Neural cell (in vitro differentiated cells): Measurements from ENCODE around the gene COG2. TPM values are rescaled to one million over a fixed set of nuclear protein-coding genes. Genes with fewer than 3 reads are reported as not detected.

Experiments used
- H2AFZ ChIP-seq: fragments of 200-600, 300-800 bp; sonication (generic), shearing (Covaris generic); 2 replicates; pipeline ENCODE4 v1.6.0; 2014; ENCODE audit warnings: low read depth, mild to moderate bottlenecking, antibody characterized with exemption, low read length, moderate library complexity
- H3F3A ChIP-seq: fragments of 200-600 bp; shearing (Covaris generic); 2 replicates; pipeline ENCODE4 v1.6.1; 2016; ENCODE audit warnings: mild to moderate bottlenecking, moderate library complexity, mixed read lengths, antibody characterized with exemption, low read length; ENCODE audit not compliant: insufficient read depth, poor library complexity, severe bottlenecking
- H3K27ac ChIP-seq: fragments of 200-600, 300-800 bp; sonication (generic), shearing (Covaris generic); 2 replicates; pipeline ENCODE4 v1.5.1; 2014; ENCODE audit warnings: mild to moderate bottlenecking, low read length, moderate library complexity
- H3K27me3 ChIP-seq: fragments of 300-800, 200-600 bp; sonication (generic), shearing (Covaris generic); 2 replicates; pipeline ENCODE4 v1.6.0; 2014; ENCODE audit warnings: mild to moderate bottlenecking, low read depth, low read length, moderate library complexity; ENCODE audit not compliant: insufficient read depth
- H3K36me3 ChIP-seq: fragments of 300-800, 200-600 bp; sonication (generic), shearing (Covaris generic); 2 replicates; pipeline ENCODE4 v1.5.1; 2014; ENCODE audit warnings: mild to moderate bottlenecking, antibody characterized with exemption, low read length, moderate library complexity; ENCODE audit not compliant: insufficient read depth
- H3K4me2 ChIP-seq: fragments of 300-800, 200-600 bp; sonication (generic), shearing (Covaris generic); 2 replicates; pipeline ENCODE4 v1.6.0; 2014; ENCODE audit warnings: mild to moderate bottlenecking, low read length
- H3K4me3 ChIP-seq: fragments of 300-800, 200-600 bp; sonication (generic), shearing (Covaris generic); 2 replicates; pipeline ENCODE4 v1.5.1; 2014; ENCODE audit warnings: mild to moderate bottlenecking, low read length, moderate library complexity
- H3K79me2 ChIP-seq: fragments of 200-600 bp; shearing (Covaris generic); replicated peaks from 2 replicates; pipeline ENCODE4 v1.6.0; 2014; ENCODE audit warnings: mild to moderate bottlenecking, low read length, moderate library complexity; ENCODE audit not compliant: insufficient read depth
- H3K9ac ChIP-seq: fragments of 300-800, 200-600 bp; sonication (generic), shearing (Covaris generic); 2 replicates; pipeline ENCODE4 v1.6.1; 2016; ENCODE audit warnings: mild to moderate bottlenecking, low read length, mixed read lengths
- H3K9me2 ChIP-seq: fragments of 200-600 bp; shearing (Covaris generic); 2 replicates; pipeline ENCODE4 v1.6.1; 2016; ENCODE audit warnings: mild to moderate bottlenecking, low read length, mixed read lengths; ENCODE audit not compliant: insufficient read depth
- H3K9me3 ChIP-seq: fragments of 200-600, 300-800 bp; sonication (generic), shearing (Covaris generic); 2 replicates; pipeline ENCODE4 v1.6.1; 2016; ENCODE audit warnings: mild to moderate bottlenecking, mixed run types, low read length, moderate library complexity, mixed read lengths
- H4K20me1 ChIP-seq: fragments of 200-600 bp; shearing (Covaris generic); 2 replicates; pipeline ENCODE4 v1.6.1; 2016; ENCODE audit warnings: mild to moderate bottlenecking, mixed run types; ENCODE audit not compliant: insufficient read depth
- EP300 ChIP-seq: fragments of 450-650 bp; conservative IDR thresholded peaks from 2 replicates; pipeline ENCODE4 v1.6.1; 2014; ENCODE audit warnings: antibody characterized with exemption, mild to moderate bottlenecking, moderate library complexity; ENCODE audit not compliant: poor library complexity, severe bottlenecking
- EZH2 ChIP-seq: fragments of 200-600, 300-800 bp; shearing (Covaris generic), sonication (generic); IDR thresholded peaks from 2 replicates; pipeline ENCODE4 v1.6.1; 2014; ENCODE audit warnings: antibody characterized with exemption, low read length, borderline replicate concordance, mild to moderate bottlenecking; ENCODE audit not compliant: insufficient read depth, poor library complexity, severe bottlenecking
- MXI1 ChIP-seq: fragments of 450-650 bp; conservative IDR thresholded peaks from 2 replicates; pipeline ENCODE4 v1.6.1; 2014; ENCODE audit warnings: antibody characterized with exemption, mild to moderate bottlenecking; ENCODE audit not compliant: poor library complexity, severe bottlenecking
- POLR2AphosphoS5 ChIP-seq: IDR thresholded peaks from 2 replicates; pipeline ENCODE4 v1.6.1; 2012
- RAD21 ChIP-seq: fragments of 450-650 bp; conservative IDR thresholded peaks from 2 replicates; pipeline ENCODE4 v1.6.1; 2014; ENCODE audit warnings: antibody characterized with exemption, mild to moderate bottlenecking, moderate library complexity
- SMC3 ChIP-seq: fragments of 450-650 bp; conservative IDR thresholded peaks from 2 replicates; pipeline ENCODE4 v1.6.1; 2014; ENCODE audit warnings: antibody characterized with exemption, mild to moderate bottlenecking, moderate library complexity; ENCODE audit not compliant: poor library complexity
- TAF1 ChIP-seq: IDR thresholded peaks from 2 replicates; pipeline ENCODE4 v1.6.1; 2012; ENCODE audit warnings: low read depth
- polyA plus RNA-seq: library from polyadenylated mRNA; depleted of rRNA; stranded (reverse); fragments of >200 nt; gene quantifications from 2 replicates; pipeline ENCODE4 v1.2.3, GENCODE V29; 2014
- TF ChIP-seq, protein P1 (sequence below): fragments of 450-650 bp; IDR thresholded peaks from 2 replicates; pipeline ENCODE4 v1.5.1; 2014; ENCODE audit warnings: antibody characterized with exemption, mild to moderate bottlenecking, moderate library complexity; ENCODE audit not compliant: poor library complexity, severe bottlenecking
- TF ChIP-seq, protein P2 (sequence below): IDR thresholded peaks from 2 replicates; pipeline ENCODE4 v1.6.1; 2012; ENCODE audit warnings: borderline replicate concordance

Gene COG2
- polyA plus RNA-seq, 1 donor from 2014 or later: 14.5 TPM

- H3K27ac ChIP-seq: no peak overlapping the region
- no peak overlapping the region for H3K4me2 ChIP-seq
- H3K4me3 ChIP-seq: no peak overlapping the region
- H3K79me2 ChIP-seq: no peaks in the 10 kb centered on the region
- H3K36me3 ChIP-seq: peaks cover 11% of the 10 kb centered on the region
- H3K27me3 ChIP-seq: no peaks in the 10 kb centered on the region
- no peak overlapping the region for H2AFZ ChIP-seq
- H3K9me3 ChIP-seq: no peaks in the 10 kb centered on the region
- H4K20me1 ChIP-seq: no peaks in the 10 kb centered on the region
- no peak overlapping the region for H3K9ac ChIP-seq
- H3F3A ChIP-seq: no peaks in the 10 kb centered on the region
- no peaks in the 10 kb centered on the region for H3K9me2 ChIP-seq
- TF ChIP-seq POLR2AphosphoS5 (no peak), EP300 (no peak), RAD21 (no peak)
These were observed 44.5 kb downstream of the COG2 start for GRCh38 chr1:230686747-230687146.

GRCh38 chr1:230690101-230690500 is 47.8 kb downstream of the COG2 start:
- Histone ChIP-seq H3K27me3 (no peaks in the 10 kb centered on the region), H3K36me3 (peaks cover 11% of the 10 kb centered on the region), H3F3A (no peaks in the 10 kb centered on the region), H3K79me2 (no peaks in the 10 kb centered on the region), H3K4me3 (no peak overlapping the region), H3K27ac (no peak overlapping the region), H3K4me2 (no peak overlapping the region), H4K20me1 (no peaks in the 10 kb centered on the region), H2AFZ (no peak overlapping the region), H3K9me3 (no peaks in the 10 kb centered on the region), H3K9me2 (no peaks in the 10 kb centered on the region), H3K9ac (no peak overlapping the region)
- TF ChIP-seq RAD21 (no peak), EP300 (no peak), TAF1 (no peak), SMC3 (no peak), POLR2AphosphoS5 (no peak), EZH2 (no peak), MXI1 (no peak)
- TF ChIP-seq, protein P1, sequence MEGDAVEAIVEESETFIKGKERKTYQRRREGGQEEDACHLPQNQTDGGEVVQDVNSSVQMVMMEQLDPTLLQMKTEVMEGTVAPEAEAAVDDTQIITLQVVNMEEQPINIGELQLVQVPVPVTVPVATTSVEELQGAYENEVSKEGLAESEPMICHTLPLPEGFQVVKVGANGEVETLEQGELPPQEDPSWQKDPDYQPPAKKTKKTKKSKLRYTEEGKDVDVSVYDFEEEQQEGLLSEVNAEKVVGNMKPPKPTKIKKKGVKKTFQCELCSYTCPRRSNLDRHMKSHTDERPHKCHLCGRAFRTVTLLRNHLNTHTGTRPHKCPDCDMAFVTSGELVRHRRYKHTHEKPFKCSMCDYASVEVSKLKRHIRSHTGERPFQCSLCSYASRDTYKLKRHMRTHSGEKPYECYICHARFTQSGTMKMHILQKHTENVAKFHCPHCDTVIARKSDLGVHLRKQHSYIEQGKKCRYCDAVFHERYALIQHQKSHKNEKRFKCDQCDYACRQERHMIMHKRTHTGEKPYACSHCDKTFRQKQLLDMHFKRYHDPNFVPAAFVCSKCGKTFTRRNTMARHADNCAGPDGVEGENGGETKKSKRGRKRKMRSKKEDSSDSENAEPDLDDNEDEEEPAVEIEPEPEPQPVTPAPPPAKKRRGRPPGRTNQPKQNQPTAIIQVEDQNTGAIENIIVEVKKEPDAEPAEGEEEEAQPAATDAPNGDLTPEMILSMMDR: no peak

GRCh38 chr1:230691615-230692014 is 49.3 kb downstream of the COG2 start:
- no peaks in the 10 kb centered on the region for H3K9me2 ChIP-seq
- no peaks in the 10 kb centered on the region for H3K79me2 ChIP-seq
- H3K4me3 ChIP-seq: no peak overlapping the region
- H2AFZ ChIP-seq: no peak overlapping the region
- H3K36me3 ChIP-seq: peaks cover 11% of the 10 kb centered on the region
- H4K20me1 ChIP-seq: no peaks in the 10 kb centered on the region
- H3K9me3 ChIP-seq: no peaks in the 10 kb centered on the region
- no peak for TF ChIP-seq TAF1
- TF ChIP-seq RAD21: no peak
- TF ChIP-seq, protein P2, sequence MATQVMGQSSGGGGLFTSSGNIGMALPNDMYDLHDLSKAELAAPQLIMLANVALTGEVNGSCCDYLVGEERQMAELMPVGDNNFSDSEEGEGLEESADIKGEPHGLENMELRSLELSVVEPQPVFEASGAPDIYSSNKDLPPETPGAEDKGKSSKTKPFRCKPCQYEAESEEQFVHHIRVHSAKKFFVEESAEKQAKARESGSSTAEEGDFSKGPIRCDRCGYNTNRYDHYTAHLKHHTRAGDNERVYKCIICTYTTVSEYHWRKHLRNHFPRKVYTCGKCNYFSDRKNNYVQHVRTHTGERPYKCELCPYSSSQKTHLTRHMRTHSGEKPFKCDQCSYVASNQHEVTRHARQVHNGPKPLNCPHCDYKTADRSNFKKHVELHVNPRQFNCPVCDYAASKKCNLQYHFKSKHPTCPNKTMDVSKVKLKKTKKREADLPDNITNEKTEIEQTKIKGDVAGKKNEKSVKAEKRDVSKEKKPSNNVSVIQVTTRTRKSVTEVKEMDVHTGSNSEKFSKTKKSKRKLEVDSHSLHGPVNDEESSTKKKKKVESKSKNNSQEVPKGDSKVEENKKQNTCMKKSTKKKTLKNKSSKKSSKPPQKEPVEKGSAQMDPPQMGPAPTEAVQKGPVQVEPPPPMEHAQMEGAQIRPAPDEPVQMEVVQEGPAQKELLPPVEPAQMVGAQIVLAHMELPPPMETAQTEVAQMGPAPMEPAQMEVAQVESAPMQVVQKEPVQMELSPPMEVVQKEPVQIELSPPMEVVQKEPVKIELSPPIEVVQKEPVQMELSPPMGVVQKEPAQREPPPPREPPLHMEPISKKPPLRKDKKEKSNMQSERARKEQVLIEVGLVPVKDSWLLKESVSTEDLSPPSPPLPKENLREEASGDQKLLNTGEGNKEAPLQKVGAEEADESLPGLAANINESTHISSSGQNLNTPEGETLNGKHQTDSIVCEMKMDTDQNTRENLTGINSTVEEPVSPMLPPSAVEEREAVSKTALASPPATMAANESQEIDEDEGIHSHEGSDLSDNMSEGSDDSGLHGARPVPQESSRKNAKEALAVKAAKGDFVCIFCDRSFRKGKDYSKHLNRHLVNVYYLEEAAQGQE: no peak
- TF ChIP-seq MXI1: no peak
- no peak for TF ChIP-seq EP300
- TF ChIP-seq, protein P1: no peak
- TF ChIP-seq POLR2AphosphoS5: no peak
- TF ChIP-seq EZH2: no peak
- H3F3A ChIP-seq: no peaks in the 10 kb centered on the region
- H3K4me2 ChIP-seq: no peak overlapping the region
- no peak overlapping the region for H3K9ac ChIP-seq
- no peak overlapping the region for H3K27ac ChIP-seq
- no peaks in the 10 kb centered on the region for H3K27me3 ChIP-seq
